ENCODE measurements around the gene MFRP.

- TF ChIP-seq CTCF (IDR thresholded peaks at IDR 0.05) = no peak
- no peak for TF ChIP-seq ZFX (IDR thresholded peaks at IDR 0.05; ENCODE audit: borderline replicate concordance)
These were observed 51.3 kb downstream of the MFRP start for GRCh38 chr11:119295178-119295577.

All from 22Rv1 (cell line).